Activated T-helper 17 cell treated with anti-CD3 and anti-CD28 coated beads, Interleukin-2, amount 50 U/mL, for 72 hours (primary cell): Measurements from ENCODE around the gene RBM24. TPM values are rescaled to one million over a fixed set of nuclear protein-coding genes. Genes with fewer than 3 reads are reported as not detected.
"Not testable (repeated sequence)": the region's sequence is repeated elsewhere in the genome, so short reads cannot be mapped to it uniquely, and the experiment has no call there.

Source experiments
- ATAC-seq: fragments of 150-1000 bp; cut with Tn5 transposase; replicated peaks from 2 replicates; pipeline ENCODE4 v1.10.0; 2021; ENCODE audit warnings: mild to moderate bottlenecking, moderate library complexity
- H3K27ac Mint-ChIP-seq: one replicate; pipeline ENCODE4 v1.8.0; 2022; ENCODE audit warnings: mixed read lengths
- H3K27me3 Mint-ChIP-seq: one replicate; pipeline ENCODE4 v1.8.0; 2022; ENCODE audit warnings: mixed read lengths
- H3K36me3 Mint-ChIP-seq: one replicate; pipeline ENCODE4 v1.8.0; 2022; ENCODE audit warnings: low read depth, mild to moderate bottlenecking, mixed read lengths
- H3K4me1 Mint-ChIP-seq: one replicate; pipeline ENCODE4 v1.8.0; 2022; ENCODE audit warnings: mixed read lengths
- H3K4me3 Mint-ChIP-seq: one replicate; pipeline ENCODE4 v1.8.0; 2022; ENCODE audit warnings: mild to moderate bottlenecking, mixed read lengths
- H3K9me3 Mint-ChIP-seq: one replicate; pipeline ENCODE4 v1.8.0; 2022; ENCODE audit warnings: mixed read lengths
- total RNA-seq, 2 donors: library from RNA; stranded (reverse); gene quantifications; one replicate each; pipeline ENCODE4 v1.2.3, GENCODE V29; 2022

Gene RBM24
- total RNA-seq, 2 donors from 2014 or later = not detected

DNA sequence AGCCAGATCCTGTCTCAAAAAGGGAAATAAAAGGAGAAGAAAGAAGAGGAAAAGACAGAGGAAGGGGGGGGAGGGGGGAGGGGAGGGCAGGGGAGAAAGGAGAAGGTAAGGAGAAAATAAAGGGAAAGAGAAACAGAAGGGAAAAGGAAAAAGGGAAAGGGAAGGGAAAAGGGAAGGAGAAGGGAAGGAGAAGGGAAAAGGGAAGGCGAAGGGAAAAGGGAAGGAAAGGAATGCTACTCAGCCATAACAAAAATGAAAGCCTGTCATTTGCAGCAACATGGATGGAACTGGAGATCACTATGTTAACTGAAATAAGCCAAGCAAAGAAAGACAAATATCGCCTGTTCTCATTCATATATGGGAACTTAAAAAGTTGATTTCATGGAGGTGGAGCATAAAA is 22.3 kb downstream of the RBM24 start:
- Mint-ChIP-seq H3K9me3 (no peaks in the 10 kb centered on the region), H3K27ac (no peak overlapping the region), H3K27me3 (no peaks in the 10 kb centered on the region), H3K36me3 (no peaks in the 10 kb centered on the region), H3K4me1 (no peaks in the 10 kb centered on the region), H3K4me3 (no peak overlapping the region)
- ATAC-seq = no peak

DNA sequence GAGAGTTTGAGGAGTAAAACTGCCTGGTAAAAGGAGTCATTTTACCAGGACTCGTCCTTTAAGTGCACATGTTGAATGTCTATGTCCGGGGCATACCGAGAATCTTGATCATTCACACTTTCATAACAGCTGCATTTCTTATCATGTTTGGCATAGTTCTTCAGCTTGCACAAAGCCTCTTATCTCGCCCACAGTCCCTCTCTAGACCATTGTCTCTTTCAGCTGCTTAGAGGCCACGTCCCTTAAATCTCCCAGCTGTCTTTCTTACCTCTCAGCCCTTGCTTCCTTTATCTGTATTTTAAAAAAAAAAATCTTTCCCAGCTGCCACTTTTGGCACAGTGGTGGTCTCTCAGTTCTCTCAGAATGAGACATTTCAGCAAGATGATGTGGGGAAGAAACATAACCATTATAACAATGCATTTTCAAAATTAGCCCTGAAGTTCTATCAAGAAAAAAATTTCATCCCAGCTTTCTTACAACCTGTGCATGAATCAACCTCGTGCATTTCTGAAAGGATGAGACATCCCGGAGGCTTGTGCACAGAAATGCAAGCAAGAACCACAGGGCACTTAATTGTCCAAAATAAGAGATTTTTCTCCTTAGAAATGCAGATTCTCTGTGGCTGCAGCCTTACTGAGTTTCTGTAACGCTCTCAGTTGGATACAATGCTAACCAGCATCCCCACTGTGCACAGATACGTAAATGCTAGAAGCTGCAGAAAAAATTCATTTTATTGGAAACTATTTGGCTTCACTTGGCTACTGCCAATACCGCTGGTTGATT is 24.2 kb downstream of the RBM24 start:
- Mint-ChIP-seq H3K4me1 (no peaks in the 10 kb centered on the region), H3K4me3 (no peak overlapping the region), H3K9me3 (no peaks in the 10 kb centered on the region), H3K27me3 (no peaks in the 10 kb centered on the region), H3K27ac (no peak overlapping the region), H3K36me3 (no peaks in the 10 kb centered on the region)
- ATAC-seq = no peak

DNA sequence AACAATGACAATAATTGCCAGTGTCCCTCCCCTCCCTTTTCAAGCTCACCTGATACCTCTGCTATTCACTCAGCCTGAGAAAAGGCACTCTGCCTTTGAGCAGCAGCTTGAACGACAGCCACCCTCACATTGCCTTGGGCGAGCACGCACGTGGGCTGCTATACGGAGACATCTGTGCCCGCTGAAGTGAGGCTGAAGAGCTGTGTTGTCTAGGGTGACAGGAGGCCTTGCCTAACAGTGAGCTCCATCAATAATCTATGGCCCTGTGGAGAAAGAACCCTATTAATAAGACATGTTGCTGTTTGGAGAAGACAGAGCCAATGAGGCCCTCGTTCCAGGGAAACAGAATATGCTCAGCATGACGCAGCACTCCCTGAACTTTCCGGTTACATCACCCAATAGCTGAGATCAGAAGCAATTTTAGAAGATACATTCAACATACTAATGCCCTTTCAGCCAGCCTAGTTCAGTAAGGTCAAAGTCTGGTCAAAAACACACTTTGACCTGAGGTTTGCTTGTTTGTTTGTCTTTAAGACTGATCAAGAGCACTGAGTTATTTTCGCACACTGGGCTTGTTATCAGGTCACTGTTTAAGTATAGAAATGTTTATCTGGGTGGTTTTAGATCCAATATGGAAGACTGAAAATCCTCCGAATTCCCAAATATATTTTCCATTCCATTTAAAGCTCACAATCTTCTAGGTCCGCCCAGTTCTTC is 30.6 kb downstream of the RBM24 start:
- Mint-ChIP-seq H3K4me1 (no peaks in the 10 kb centered on the region), H3K9me3 (peaks cover 3% of the 10 kb centered on the region), H3K27ac (no peak overlapping the region), H3K4me3 (no peak overlapping the region), H3K27me3 (peaks cover 1% of the 10 kb centered on the region), H3K36me3 (no peaks in the 10 kb centered on the region)
- ATAC-seq = no peak

DNA sequence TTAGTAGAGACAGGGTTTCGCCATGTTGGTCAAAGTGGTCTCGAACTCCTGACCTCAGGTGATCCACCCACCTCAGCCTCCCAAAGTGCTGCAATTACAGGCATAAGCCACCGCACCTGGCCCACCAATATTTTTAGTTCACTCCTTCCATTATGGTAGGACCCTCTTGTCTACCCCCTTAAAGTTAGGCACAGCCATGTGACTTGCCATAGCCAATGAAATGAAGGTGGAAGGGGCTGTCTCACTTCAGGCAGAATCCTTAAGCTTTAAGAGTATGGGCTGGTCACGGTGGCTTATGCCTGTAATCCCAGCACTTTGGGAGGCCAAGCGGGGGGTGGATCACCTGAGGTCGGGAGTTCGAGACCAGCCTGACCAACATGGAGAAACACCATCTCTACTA is 32.1 kb downstream of the RBM24 start:
- not testable (repeated sequence) for H3K36me3 Mint-ChIP-seq, H3K4me3 Mint-ChIP-seq, ATAC-seq, H3K27me3 Mint-ChIP-seq, H3K4me1 Mint-ChIP-seq, H3K27ac Mint-ChIP-seq, H3K9me3 Mint-ChIP-seq

DNA sequence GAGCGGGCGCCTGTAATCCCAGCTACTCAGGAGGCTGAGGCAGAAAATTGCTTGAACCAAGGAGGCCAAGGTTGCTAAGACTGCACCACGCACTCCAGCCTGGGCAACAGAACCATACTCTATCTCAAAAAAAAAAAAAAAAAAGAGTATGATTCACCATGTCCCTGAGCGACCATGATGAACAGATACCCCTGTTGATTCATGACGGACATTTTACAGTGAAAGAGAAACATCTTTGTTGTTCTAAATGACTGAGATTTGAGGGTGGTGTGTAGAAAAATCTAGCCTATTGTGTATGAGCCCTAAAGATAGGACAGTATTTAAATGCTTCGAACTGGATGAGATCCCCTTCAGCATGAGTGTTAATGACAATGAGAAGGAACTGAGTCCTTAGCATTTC is 32.8 kb downstream of the RBM24 start:
- H3K36me3 Mint-ChIP-seq = no peaks in the 10 kb centered on the region
- H3K27ac Mint-ChIP-seq = no peak overlapping the region
- peaks cover 3% of the 10 kb centered on the region for H3K9me3 Mint-ChIP-seq
- no peaks in the 10 kb centered on the region for H3K4me1 Mint-ChIP-seq
- no peak for ATAC-seq
- no peak overlapping the region for H3K4me3 Mint-ChIP-seq
- H3K27me3 Mint-ChIP-seq = peaks cover 4% of the 10 kb centered on the region

DNA sequence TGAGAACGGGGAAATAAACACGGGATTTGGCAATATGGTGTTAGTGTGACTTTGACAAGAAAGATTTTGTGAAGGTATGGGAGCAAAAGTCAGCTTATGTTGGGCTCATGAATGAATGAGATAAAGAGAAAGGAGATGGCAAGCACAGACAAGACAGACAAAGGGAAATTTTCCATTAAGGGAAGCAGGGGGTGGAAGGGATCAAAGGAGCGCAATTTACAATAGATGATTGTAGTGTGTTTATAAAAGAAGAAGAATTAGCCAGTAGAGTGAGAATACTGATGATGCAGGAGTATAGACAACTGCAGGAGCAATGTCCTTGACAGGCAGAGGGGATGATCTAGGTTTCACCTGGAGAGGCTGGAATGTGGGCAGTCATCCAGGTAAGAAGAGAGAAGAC is 34.1 kb downstream of the RBM24 start:
- Mint-ChIP-seq H3K36me3 (no peaks in the 10 kb centered on the region), H3K9me3 (peaks cover 3% of the 10 kb centered on the region), H3K4me1 (no peaks in the 10 kb centered on the region), H3K27ac (no peak overlapping the region), H3K4me3 (no peak overlapping the region), H3K27me3 (peaks cover 4% of the 10 kb centered on the region)
- no peak for ATAC-seq

DNA sequence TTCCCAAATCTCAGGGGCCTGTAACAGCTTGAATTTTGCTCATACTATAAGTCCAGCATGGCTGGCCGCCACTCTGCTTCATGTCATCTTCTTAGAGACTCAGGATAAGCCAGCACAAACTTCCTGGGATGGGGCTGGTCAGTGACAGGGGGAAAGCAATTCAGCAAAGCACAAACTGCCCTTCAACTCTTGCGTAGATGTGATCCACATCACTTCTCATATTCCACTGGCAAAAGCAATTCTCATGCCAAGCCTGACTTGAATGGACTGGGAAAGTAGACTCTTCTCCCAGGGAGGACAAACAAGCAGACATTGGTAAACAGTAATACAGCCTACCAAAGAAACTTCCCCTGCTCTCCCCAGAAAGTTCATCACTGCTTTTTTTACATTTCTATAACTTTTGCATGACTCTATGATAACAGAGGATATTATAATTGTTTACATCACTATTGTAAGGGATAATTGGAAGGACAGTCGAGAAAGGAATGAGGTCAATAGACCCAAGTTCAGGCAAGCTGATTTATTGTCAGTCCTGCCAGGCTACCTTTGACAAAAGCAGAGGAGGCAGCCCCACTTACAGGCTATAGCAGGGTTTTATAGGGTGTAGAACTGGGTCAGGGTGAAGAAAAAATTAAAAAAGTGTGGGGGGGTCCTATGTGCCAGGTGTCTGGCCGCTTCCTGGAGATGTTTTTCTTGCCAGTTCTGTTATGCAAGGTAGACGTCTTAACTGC is 37.4 kb downstream of the RBM24 start:
- no peak overlapping the region for H3K4me3 Mint-ChIP-seq
- H3K36me3 Mint-ChIP-seq = no peaks in the 10 kb centered on the region
- peaks cover 3% of the 10 kb centered on the region for H3K9me3 Mint-ChIP-seq
- H3K27ac Mint-ChIP-seq = no peak overlapping the region
- no peaks in the 10 kb centered on the region for H3K4me1 Mint-ChIP-seq
- ATAC-seq = no peak
- H3K27me3 Mint-ChIP-seq = peaks cover 4% of the 10 kb centered on the region

DNA sequence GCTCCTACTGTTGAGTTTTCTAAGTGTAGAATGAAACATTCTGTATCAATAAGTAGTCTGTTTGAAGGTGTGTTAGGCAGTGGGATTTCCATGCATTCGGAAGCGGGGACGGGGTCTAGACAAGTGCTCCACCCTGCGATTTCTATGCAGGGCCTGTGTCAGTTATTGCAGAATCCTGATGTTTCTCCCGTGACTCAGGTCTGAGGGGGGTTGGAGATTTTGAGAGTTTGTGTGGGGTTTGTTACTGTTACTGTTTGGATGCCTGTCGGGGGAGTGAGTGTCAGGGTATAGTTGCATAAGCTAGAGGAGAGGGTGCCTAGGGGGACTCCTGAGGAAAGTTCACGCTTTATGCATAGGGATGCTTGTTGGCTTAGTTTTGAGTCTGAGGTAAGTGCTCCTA is 39.1 kb downstream of the RBM24 start:
- H3K4me1 Mint-ChIP-seq, H3K27me3 Mint-ChIP-seq, H3K27ac Mint-ChIP-seq, H3K4me3 Mint-ChIP-seq, H3K36me3 Mint-ChIP-seq, ATAC-seq, H3K9me3 Mint-ChIP-seq: not testable (repeated sequence)

DNA sequence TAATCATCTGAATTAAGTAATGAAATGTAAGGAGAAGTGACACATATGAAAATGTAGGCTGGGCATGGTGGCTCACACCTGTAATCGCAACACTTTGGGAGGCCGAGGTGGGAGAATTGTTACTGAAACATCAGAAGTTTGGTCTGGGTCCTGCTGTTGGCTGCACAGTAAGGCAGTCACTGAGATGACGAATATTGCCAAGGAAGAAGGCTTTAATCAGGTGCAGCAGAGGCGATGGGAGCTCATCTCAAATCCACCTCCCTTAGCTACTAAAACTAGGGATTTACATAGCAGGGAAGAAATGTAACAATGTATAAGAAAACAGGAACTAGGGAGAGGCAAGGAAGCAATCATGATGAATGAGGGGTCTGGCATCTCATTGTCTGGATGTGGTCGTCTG is 50.1 kb downstream of the RBM24 start:
- no peak for ATAC-seq
- Mint-ChIP-seq H3K4me1 (no peaks in the 10 kb centered on the region), H3K27ac (no peak overlapping the region), H3K4me3 (no peak overlapping the region), H3K27me3 (no peaks in the 10 kb centered on the region), H3K36me3 (no peaks in the 10 kb centered on the region), H3K9me3 (peaks cover 8% of the 10 kb centered on the region)

DNA sequence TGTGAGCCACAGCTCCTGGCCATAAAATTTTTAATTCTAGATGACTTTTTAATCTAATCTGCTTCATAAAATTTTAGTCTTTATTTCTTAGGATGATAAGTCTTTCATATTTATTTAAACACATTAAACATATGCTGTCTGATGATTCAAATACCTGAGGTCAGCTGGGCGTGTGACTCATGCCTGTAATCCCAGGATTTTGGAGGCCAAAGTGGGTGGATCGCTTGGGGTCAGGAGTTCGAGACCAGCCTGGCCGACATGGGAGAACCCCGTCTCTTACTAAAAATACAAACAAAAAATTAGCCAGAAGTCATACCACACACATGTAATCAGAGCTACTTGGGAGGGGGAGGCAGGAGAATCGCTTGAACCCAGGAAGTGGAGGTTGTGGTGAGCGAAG is 53.1 kb downstream of the RBM24 start:
- Mint-ChIP-seq H3K27ac (no peak overlapping the region), H3K9me3 (peaks cover 13% of the 10 kb centered on the region), H3K36me3 (no peaks in the 10 kb centered on the region), H3K27me3 (peaks cover 4% of the 10 kb centered on the region), H3K4me1 (no peaks in the 10 kb centered on the region), H3K4me3 (no peak overlapping the region)
- no peak for ATAC-seq

DNA sequence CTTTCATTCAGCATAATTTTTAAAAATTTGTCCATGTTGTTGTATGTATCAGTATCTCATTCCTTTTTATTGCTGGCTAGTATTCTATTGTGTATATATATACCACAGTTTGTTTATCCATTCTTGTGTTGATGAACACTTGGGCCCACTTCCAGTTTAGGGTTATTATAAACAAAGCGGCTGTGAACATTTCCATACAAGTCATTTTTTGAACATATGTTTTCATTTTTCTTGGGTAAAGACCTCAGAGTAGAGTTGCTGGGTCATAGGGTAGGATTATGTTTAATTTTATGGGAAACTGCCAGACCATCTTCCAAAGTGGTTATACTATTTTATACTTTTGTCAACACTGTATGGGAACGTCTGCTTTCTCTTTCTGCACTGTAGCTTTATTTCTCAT is 55.3 kb downstream of the RBM24 start:
- H3K36me3 Mint-ChIP-seq = no peaks in the 10 kb centered on the region
- H3K4me3 Mint-ChIP-seq = no peak overlapping the region
- H3K27me3 Mint-ChIP-seq = peaks cover 4% of the 10 kb centered on the region
- peaks cover 5% of the 10 kb centered on the region for H3K9me3 Mint-ChIP-seq
- ATAC-seq = no peak
- H3K4me1 Mint-ChIP-seq = no peaks in the 10 kb centered on the region
- H3K27ac Mint-ChIP-seq = no peak overlapping the region

DNA sequence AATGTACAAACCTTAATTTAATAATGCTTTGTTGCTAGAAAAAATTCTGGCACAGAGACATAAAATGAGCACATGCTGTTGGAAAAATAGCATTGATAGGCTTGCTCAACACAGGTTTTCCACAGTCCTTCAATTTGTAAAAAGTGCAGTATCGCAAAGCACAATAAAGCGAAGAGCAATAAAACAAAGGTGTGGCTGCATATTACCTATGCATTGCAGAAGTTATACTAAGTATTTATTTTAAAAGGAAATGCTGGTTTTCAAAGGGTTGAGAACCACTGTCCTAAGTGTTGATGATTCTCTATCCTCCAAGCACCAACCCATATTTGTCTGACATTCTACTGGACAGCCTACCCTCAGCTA is 58.1 kb downstream of the RBM24 start:
- Mint-ChIP-seq H3K4me1 (no peaks in the 10 kb centered on the region), H3K36me3 (no peaks in the 10 kb centered on the region), H3K4me3 (no peak overlapping the region), H3K9me3 (peaks cover 5% of the 10 kb centered on the region), H3K27ac (no peak overlapping the region), H3K27me3 (peaks cover 13% of the 10 kb centered on the region)
- ATAC-seq = no peak

DNA sequence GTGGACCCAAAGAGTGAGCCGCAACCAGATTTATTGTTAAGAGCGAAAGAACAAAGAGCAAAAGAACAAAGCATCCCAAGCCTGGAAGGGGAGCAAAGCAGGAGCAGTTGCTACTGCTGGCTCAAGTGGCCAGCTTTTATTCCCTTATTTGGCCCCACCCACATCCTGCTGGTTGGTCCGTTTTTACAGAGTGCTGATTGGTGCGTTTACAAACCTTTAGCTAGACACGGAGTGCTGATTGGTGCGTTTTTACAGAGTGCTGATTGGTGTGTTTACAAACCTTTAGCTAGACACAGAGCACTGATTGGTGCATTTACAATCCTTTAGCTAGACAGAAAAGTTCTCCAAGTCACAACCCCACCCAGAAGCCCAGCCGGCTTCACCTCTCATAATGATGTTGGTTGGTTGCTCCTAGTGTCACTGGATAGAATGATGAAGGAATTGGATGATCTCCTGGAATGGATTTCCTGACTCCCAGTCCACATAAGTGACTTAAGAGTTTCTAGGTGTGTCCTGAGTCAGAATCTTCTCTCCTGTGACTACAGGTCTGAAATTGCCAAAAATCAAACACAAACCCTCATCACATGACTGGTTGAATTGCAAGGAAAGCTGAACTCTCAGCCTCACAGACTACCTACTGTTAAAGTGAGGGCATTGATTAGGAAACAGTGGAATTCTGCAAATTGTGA is 60.1 kb downstream of the RBM24 start:
- H3K27me3 Mint-ChIP-seq = peaks cover 13% of the 10 kb centered on the region

DNA sequence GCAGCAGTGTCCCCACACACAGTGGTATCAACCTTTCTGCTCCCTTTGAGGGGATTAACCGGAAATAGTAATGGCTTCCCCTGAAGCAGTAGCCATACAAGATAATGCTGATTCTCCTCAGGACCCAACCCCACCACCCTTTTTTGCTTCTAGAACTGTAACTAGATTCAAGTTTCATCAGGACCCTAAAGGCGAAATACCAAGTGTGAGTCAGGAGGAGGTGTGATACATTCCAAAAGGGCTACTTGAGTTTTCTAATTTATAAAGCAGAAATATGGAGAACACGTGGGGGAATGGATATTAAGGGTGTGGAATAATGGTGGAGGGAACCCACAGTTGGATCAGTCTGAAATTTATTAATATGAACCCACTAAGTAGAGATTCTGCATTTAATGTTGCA is 60.7 kb downstream of the RBM24 start:
- no peak overlapping the region for H3K4me3 Mint-ChIP-seq

More for the DNA sequence above, 60.1 kb downstream of the RBM24 start:
- no peak overlapping the region for H3K4me3 Mint-ChIP-seq
- no peaks in the 10 kb centered on the region for H3K4me1 Mint-ChIP-seq
- H3K9me3 Mint-ChIP-seq = peaks cover 5% of the 10 kb centered on the region
- H3K27ac Mint-ChIP-seq = no peak overlapping the region
- ATAC-seq = no peak
- no peaks in the 10 kb centered on the region for H3K36me3 Mint-ChIP-seq

More for the DNA sequence above, 60.7 kb downstream of the RBM24 start:
- Mint-ChIP-seq H3K9me3 (peaks cover 5% of the 10 kb centered on the region), H3K4me1 (no peaks in the 10 kb centered on the region), H3K36me3 (no peaks in the 10 kb centered on the region), H3K27ac (no peak overlapping the region), H3K27me3 (peaks cover 13% of the 10 kb centered on the region)
- ATAC-seq = no peak
